ENCODE data around the gene LMF1. TPM values are rescaled to one million over a fixed set of nuclear protein-coding genes. Genes with fewer than 3 reads are reported as not detected.

The LMF1 gene
- total and polyA plus RNA-seq, 2 donors (not counting 1 experiment from before 2014, with no cell fraction given) = 36.4 to 63.2 TPM

- H3K9ac ChIP-seq (ENCODE audit: low read length) = no peak overlapping the region
- no peak overlapping the region for H3K27ac ChIP-seq (ENCODE audit: low read length in 2 of 2)
- no peak overlapping the region for H3K27ac Mint-ChIP-seq
- no peak overlapping the region for H3K4me2 ChIP-seq (replicated peaks; ENCODE audit: low read depth, low read length, poor library complexity, severe bottlenecking)
- ATAC-seq (ENCODE audit: low read depth) (no peak), DNase-seq (no peak)
- no peaks in the 10 kb centered on the region for H3K36me3 ChIP-seq (replicated peaks in 1 of 2; ENCODE audit: control extremely low read depth in 1 of 2, control insufficient read depth in 1 of 2, extremely low read depth in 1 of 2, insufficient read depth in 2 of 2, low read length in 1 of 2)
- H3K79me2 ChIP-seq (ENCODE audit: control insufficient read depth, insufficient read depth, low read length) = no peaks in the 10 kb centered on the region
- ChIA-PET CTCF (no interaction called here), POLR2A (no interaction called here)
- 72% methylated on average over 34 of the region's 36 CpGs for WGBS (ENCODE audit: insufficient coverage)
- peaks cover 3% of the 10 kb centered on the region for H3K4me1 Mint-ChIP-seq
- H3K9me3 Mint-ChIP-seq (ENCODE audit: insufficient read depth) = no peaks in the 10 kb centered on the region
- H3K4me1 ChIP-seq (ENCODE audit: control insufficient read depth in 2 of 2, insufficient read depth in 2 of 2, low read length in 2 of 2) = no peaks in the 10 kb centered on the region
- peaks cover 0 to 7% (median 0%) of the 10 kb centered on the region in 4 experiments for H3K27me3 ChIP-seq (replicated peaks in 1 of 4; ENCODE audit: control extremely low read depth in 1 of 4, control insufficient read depth in 3 of 4, insufficient read depth in 4 of 4, low read length in 3 of 4)
- TF ChIP-seq EZH2 (IDR thresholded peaks at IDR 0.05; ENCODE audit: borderline replicate concordance, insufficient read depth, low read depth, low read length, poor library complexity, severe bottlenecking) = no peak
- no peak for TF ChIP-seq CTCF (IDR thresholded peaks at IDR 0.05)
- no peaks in the 10 kb centered on the region for H4K20me1 ChIP-seq (ENCODE audit: control insufficient read depth, insufficient read depth, low read length, poor library complexity, severe bottlenecking)
- intact Hi-C loops (cut with micrococcal nuclease) = no loop called here
- H3K4me3 Mint-ChIP-seq = no peak overlapping the region
- no peak overlapping the region for H2AFZ ChIP-seq (ENCODE audit: insufficient read depth, low read depth, low read length, poor library complexity, severe bottlenecking)
- no peak overlapping the region for H3K4me3 ChIP-seq (ENCODE audit: control extremely low read depth in 1 of 5, extremely low read depth in 1 of 5, insufficient read depth in 1 of 5, low read depth in 2 of 5, low read length in 4 of 5)
- H3K27me3 Mint-ChIP-seq = peaks cover 23% of the 10 kb centered on the region
- peaks cover 0 to 4% (median 0%) of the 10 kb centered on the region in 3 donors for H3K9me3 ChIP-seq (ENCODE audit: control extremely low read depth in 1 of 3, control insufficient read depth in 2 of 3, insufficient read depth in 1 of 3, low read length in 2 of 3)
Measured at GRCh38 chr16:825341-826061, 145.3 kb downstream of the LMF1 start.

- peaks cover 0 to 4% of the 10 kb centered on the region in 2 donors for H3K4me1 ChIP-seq (ENCODE audit: control insufficient read depth in 2 of 2, insufficient read depth in 2 of 2, low read length in 2 of 2)
- no peak overlapping the region for H3K27ac ChIP-seq (ENCODE audit: low read length in 2 of 2)
- H2AFZ ChIP-seq (ENCODE audit: insufficient read depth, low read depth, low read length, poor library complexity, severe bottlenecking) = no peak overlapping the region
- Mint-ChIP-seq H3K27me3 (peaks cover 24% of the 10 kb centered on the region), H3K9me3 (ENCODE audit: insufficient read depth) (no peaks in the 10 kb centered on the region), H3K27ac (no peak overlapping the region), H3K4me3 (no peak overlapping the region), H3K4me1 (peaks cover 9% of the 10 kb centered on the region)
- no peak for DNase-seq
- H3K27me3 ChIP-seq (replicated peaks in 1 of 4; ENCODE audit: control extremely low read depth in 1 of 4, control insufficient read depth in 3 of 4, insufficient read depth in 4 of 4, low read length in 3 of 4) = peaks cover 0 to 7% (median under 1%) of the 10 kb centered on the region in 4 experiments
- no peak for ATAC-seq (ENCODE audit: low read depth)
- H4K20me1 ChIP-seq (ENCODE audit: control insufficient read depth, insufficient read depth, low read length, poor library complexity, severe bottlenecking) = no peaks in the 10 kb centered on the region
- no peaks in the 10 kb centered on the region for H3K36me3 ChIP-seq (replicated peaks in 1 of 2; ENCODE audit: control extremely low read depth in 1 of 2, control insufficient read depth in 1 of 2, extremely low read depth in 1 of 2, insufficient read depth in 2 of 2, low read length in 1 of 2)
- no peak overlapping the region for H3K4me2 ChIP-seq (replicated peaks; ENCODE audit: low read depth, low read length, poor library complexity, severe bottlenecking)
- intact Hi-C loops (cut with micrococcal nuclease) = no loop called here
- H3K4me3 ChIP-seq (ENCODE audit: control extremely low read depth in 1 of 5, extremely low read depth in 1 of 5, insufficient read depth in 1 of 5, low read depth in 2 of 5, low read length in 4 of 5) = no peak overlapping the region
- WGBS (ENCODE audit: insufficient coverage) = 88% methylated on average over 24 of the region's 25 CpGs
- H3K79me2 ChIP-seq (ENCODE audit: control insufficient read depth, insufficient read depth, low read length) = no peaks in the 10 kb centered on the region
- no peak overlapping the region for H3K9ac ChIP-seq (ENCODE audit: low read length)
- no peak for TF ChIP-seq EZH2 (IDR thresholded peaks at IDR 0.05; ENCODE audit: borderline replicate concordance, insufficient read depth, low read depth, low read length, poor library complexity, severe bottlenecking)
- no peak for TF ChIP-seq CTCF (IDR thresholded peaks at IDR 0.05)
- ChIA-PET CTCF (no interaction called here), POLR2A (no interaction called here)
- peaks cover 0 to 7% (median 0%) of the 10 kb centered on the region in 3 donors for H3K9me3 ChIP-seq (ENCODE audit: control extremely low read depth in 1 of 3, control insufficient read depth in 2 of 3, insufficient read depth in 1 of 3, low read length in 2 of 3)
Measured at GRCh38 chr16:824601-825000, 146.2 kb downstream of the LMF1 start.

Data from B cell (primary cell).